Left cardiac atrium (tissue), 4 donors: ENCODE measurements around the gene ACSS3. TPM values are rescaled to one million over a fixed set of nuclear protein-coding genes. Genes with fewer than 3 reads are reported as not detected.
A peak's percentile ranks its signal among the peaks of the same experiment; 100 is the strongest.
"Not testable (repeated sequence)": the region's sequence is repeated elsewhere in the genome, so short reads cannot be mapped to it uniquely, and the experiment has no call there.

Source experiments
- ATAC-seq, 2 donors: fragments of 200-7000 bp; cut with Tn5 transposase; one replicate each; pipeline ENCODE4 v1.9.1; 2020; ENCODE audit warnings: mild to moderate bottlenecking in 2 of 2, moderate library complexity in 2 of 2
- DNase-seq: peaks from one replicate; pipeline ENCODE4 v3.0.0-alpha.2; 2020
- intact Hi-C, 2 donors: fragments of 100-400 bp; cut with DNase I; formaldehyde crosslinking; loops; one replicate each; pipeline versions ENCODE4 v1.14.1 to v1.15.1; 2022 to 2023
- total RNA-seq, 2 donors: library from RNA; stranded (reverse); fragmentation: NEBNext Ultra II Directional; extraction: Animal tissue kit (Norgen Biotek cat#: 25700); gene quantifications; one replicate each; pipeline ENCODE4 v1.2.1, GENCODE V29; 2021
- donor health status: DM: no; HTN: yes; CAD: no.
- donor health status: DM: no; HTN: yes; CAD: no; lungs with severe emphysema.
- donor health status: DM: yes; HTN: yes; CAD: no.
- donor health status: Dilated cardiomyopathy.

The ACSS3 gene
- total RNA-seq, 2 donors from 2014 or later: 21.9 to 22.3 TPM

DNA sequence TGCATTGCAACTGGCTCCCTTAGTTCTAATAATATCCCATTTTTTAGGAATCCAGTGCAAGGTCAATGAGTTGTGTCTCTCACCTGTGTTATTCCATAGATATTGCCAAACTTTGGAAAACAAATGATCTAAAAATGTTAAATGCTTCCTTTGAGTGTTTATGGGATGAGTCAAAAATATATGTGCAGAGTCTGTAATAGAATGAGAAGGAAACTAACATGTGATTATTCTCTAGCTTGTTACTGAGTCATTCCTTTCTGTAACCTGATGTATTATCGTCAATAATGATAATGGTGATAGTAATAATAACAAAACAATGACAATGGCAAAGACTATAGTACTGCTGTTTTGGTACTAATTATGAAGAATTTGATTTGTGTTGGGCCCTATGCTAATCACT is 11.5 kb downstream of the ACSS3 start:
- intact Hi-C loops: no loop called here
- no peak for DNase-seq
- ATAC-seq: no peak

- ATAC-seq: no peak
- intact Hi-C loops: no loop called here
- no peak for DNase-seq
Measured at GRCh38 chr12:81092053-81092452, 14.2 kb downstream of the ACSS3 start.

DNA sequence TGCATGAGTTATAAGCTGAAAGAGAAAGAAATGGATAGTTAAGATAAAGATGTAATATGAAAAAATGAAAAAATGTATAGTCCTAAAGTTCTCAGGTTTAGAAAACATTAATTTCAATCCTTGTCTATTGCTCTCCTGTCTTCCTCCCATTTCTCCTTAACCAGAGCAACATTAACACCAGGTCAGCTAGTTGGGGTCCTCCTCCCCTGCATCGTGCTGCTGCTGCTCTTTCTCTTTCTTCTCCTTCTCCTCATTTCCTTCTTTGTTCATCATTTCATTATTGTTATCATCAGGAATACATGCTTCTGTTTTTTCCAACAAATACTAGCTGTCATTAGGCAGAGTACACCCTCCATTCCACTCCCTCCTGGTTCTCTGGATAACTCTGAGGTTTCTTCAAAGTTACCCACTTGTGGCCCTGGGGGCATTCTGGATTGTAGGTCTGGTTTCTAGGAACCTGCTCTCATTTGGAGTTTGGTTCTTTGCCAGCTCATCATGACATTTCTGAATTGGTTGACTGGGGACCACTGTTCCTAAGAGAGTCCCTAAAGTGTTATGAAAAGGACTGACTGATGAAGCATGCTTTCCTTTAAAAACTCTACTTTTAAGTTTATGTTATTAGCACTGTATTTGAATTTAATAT is 17.0 kb downstream of the ACSS3 start:
- DNase-seq: no peak
- intact Hi-C loops: no loop called here
- no peak for ATAC-seq

DNA sequence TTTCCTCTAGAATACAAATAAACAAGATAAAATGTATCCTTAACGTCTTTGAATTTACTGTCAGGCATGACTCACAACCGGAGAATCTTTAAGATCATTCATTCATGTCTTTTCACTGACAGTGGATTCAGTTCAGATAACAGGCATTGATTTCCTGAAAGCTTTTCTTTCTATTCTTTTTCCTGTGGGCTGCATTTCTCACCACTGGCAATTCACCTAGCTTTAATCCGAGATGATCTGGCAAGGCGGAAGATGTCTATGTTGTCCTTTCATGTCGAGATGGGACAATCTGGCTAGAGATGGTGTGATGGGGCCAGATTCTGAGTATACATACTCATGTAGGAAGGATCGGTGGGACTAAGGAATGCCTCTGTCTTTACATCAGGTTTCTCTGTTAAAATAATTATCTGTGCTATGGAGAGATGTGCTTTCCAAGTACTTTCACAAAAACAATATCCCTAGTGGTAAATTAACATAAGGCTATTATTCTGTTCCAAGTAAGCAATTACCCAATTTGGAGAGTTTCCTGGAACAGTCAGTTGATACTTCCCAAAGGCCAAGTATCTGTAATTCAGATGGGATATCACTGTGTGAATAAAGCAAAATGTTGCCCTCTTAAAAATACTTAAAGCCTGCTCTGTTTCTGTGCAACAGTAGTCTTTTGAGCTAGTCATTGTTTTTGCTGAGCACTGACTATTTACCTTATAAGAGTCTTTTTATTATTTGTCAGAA is 17.8 kb downstream of the ACSS3 start:
- intact Hi-C loops: no loop called here
- ATAC-seq (peak; percentile 41 to 71), DNase-seq (no peak)

DNA sequence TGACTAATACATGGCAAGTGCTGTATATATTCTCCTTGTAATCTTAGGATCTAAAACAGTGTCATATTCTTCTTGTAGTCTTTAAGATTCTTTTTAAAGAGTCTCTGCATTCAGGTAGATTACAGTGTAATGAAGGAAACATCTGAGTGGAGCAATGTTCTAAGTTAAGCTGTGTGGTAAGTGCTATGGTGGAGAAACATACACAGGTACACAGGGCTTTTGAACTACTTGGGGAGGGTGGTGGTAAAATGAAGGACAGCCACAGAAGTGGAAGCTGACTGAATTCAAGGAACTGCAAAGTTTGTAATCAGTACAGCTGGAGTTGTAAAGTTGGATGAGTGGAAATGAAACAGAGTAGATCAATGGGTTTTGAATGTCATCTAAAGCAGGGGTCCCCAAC is 27.8 kb downstream of the ACSS3 start:
- intact Hi-C loops: no loop called here
- no peak for DNase-seq
- no peak for ATAC-seq

DNA sequence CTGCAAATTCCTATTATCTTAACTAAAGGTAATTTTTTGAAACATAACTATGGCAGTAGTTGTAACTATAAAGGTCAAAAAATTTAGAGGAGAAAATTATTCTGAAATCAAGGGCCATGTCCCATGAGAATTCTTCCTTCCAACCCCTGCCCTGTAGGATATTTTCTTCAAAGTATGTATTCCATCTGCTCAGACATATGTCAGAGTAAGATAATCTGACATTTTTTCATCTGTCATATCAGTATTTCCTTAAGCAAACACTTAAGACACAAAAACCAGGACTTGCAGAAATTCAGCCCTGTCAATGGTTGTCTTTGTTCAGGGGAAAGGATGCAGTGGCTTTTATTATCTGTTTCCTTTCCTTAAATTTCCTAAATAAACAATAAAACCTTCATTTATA is 36.3 kb downstream of the ACSS3 start:
- ATAC-seq (no peak), DNase-seq (no peak)
- intact Hi-C loops: no loop called here

DNA sequence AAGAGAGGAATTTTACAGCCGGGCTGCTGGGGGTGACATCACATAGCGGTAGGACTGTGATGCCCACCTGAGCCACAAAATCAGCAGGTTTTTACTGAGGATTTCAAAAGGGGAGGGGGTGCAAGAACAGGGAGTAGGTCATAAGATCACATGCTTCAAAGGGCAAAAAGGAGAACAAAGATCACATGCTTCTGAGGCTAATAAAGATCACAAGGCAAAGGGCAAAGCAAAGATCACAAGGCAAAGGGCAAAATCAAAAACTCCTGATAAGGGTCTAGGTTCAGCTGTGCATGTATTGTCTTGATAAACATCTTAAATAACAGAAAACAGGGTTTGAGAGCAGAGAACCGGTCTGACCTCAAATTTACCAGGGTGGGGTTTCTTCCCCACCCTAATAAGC is 41.2 kb downstream of the ACSS3 start:
- DNase-seq, intact Hi-C loops, ATAC-seq: not testable (repeated sequence)

DNA sequence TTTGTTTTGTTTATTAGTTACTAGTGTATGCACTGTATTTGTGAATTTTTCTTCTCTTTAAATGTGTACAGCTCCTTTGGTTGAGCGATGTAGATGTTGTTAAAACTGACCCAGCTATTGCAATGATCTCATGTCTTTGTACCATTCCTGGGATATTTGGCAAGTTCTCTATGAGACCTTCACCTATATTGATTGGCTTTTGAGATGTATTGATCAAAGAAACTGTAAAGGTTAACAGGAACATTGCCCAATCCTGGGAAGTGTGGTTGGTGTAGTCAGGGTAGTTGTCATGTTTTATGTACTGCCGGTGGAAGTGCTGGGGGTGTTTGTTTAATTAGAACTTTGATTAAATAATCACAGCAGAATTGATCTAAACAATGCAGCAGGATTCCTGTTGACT is 43.1 kb downstream of the ACSS3 start:
- DNase-seq (no peak), ATAC-seq (no peak)
- intact Hi-C loops: no loop called here

GRCh38 chr12:81123611-81124010 is 45.7 kb downstream of the ACSS3 start:
- no peak for ATAC-seq
- intact Hi-C loops: no loop called here
- DNase-seq: no peak

GRCh38 chr12:81125691-81126090 is 47.8 kb downstream of the ACSS3 start:
- DNase-seq: no peak
- intact Hi-C loops: no loop called here
- ATAC-seq: no peak

- peak; percentile 61 for ATAC-seq
- DNase-seq: peak; percentile 16
- intact Hi-C loops: no loop called here
Measured at GRCh38 chr12:81128930-81129554, 51.2 kb downstream of the ACSS3 start.

DNA sequence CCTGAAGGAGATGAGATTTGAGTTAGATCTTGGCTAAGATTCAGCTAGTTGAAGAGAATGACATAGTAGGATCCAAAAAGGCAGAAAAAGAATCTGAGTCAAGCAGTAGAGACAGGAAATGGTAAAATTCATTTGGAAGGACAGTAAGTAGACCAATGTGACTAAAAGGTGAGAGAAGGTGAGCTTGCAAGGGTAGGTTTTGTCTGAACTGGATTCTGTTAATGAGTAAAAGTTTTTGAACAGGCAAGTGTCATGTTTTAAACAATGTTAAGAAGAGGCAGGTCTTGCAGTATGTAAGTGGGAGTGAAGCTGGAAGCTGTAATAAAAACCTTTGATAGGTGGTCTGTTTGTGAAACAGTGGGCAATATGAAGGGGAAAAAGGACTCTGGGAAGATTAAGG is 58.6 kb downstream of the ACSS3 start:
- ATAC-seq (no peak), DNase-seq (no peak)
- intact Hi-C loops: no loop called here

- no peak for DNase-seq
- ATAC-seq: no peak
- intact Hi-C loops: no loop called here
Measured at GRCh38 chr12:81137801-81138200, 59.9 kb downstream of the ACSS3 start.

- ATAC-seq (no peak), DNase-seq (no peak)
Measured at GRCh38 chr12:81141217-81141616, 63.3 kb downstream of the ACSS3 start.

DNA sequence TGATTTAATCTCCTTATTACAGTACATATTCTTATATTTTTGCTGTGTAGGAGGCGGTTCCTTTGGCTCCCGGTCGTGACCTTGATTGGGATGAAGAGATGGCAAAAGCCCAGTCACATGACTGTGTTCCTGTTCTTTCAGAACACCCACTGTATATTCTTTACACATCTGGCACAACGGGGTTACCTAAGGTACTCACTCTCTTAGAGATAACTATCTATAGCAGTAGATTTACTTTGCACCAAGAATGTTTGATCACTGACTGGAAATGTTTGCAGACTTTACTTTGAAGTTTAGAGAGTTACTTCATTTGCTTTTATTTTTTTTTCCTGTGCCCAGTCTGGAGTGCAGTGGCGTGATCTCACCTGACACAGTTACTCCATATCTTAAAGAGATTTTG is 65.2 kb downstream of the ACSS3 start:
- ATAC-seq: no peak
- intact Hi-C loops: no loop called here
- DNase-seq: no peak

More at GRCh38 chr12:81141217-81141616, 63.3 kb downstream of the ACSS3 start:
- intact Hi-C loops: no loop called here

DNA sequence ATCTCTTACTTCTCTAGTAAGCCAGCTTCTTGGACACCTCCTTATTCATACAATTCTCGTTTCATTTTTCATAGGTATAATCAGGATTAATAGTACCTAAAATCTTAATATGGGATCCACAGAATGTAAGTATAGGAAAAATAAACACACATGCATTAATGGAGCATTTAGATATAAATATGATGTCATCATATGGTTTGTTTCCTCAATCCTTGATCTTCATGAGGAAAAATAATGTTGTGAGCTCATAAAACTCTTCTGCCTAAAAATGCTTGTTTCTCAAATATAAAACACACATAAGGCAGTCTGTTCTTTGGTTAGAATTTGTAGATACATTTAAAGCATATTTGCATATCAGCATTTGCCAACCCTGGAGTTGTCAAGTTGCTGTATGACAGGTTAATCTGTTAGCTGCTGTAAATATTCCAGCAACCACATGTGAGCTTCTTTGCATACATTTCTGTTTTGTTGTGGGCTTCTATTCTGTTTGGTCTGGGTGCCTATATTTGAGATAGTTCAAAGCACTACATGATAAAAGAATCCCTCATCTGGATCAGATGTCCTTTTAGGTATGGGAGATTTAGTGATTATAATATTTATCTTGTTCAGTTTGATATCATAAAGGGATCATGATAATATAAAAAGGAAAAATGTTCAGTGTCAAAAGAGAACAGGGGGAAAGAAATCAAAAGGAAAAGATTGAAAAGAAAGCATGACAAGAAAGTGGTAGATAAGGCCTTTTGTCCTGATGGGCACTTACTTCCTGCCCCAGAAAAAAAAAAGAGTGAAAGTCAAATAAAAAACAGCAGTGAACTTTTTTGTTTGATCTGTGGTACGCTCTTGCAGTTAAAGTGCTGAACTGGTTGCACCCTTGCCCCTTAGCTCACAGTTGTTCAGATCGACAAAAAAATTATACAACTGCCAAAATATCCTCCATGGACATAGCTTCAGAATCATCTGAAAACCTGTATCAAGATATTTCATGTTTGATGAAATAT is 68.6 kb downstream of the ACSS3 start:
- no peak for ATAC-seq
- no peak for DNase-seq
- intact Hi-C loops: no loop called here

GRCh38 chr12:81147292-81147919 is 69.5 kb downstream of the ACSS3 start:
- ATAC-seq (no peak), DNase-seq (no peak)
- intact Hi-C loops: no loop called here

- DNase-seq (no peak), ATAC-seq (no peak)
- intact Hi-C loops: no loop called here
Measured at GRCh38 chr12:81150382-81150781, 72.5 kb downstream of the ACSS3 start.

GRCh38 chr12:81159856-81160255 is 82.0 kb downstream of the ACSS3 start:
- intact Hi-C loops: no loop called here
- ATAC-seq: no peak
- DNase-seq: no peak
